GM04503 (cell line): Measurements from ENCODE around the gene TCAP.
"Not testable (repeated sequence)": the region's sequence is repeated elsewhere in the genome, so short reads cannot be mapped to it uniquely, and the experiment has no call there.

Experiments
- DNase-seq: peaks from one replicate; pipeline ENCODE4 v3.0.0-alpha.2; 2012; ENCODE audit warnings: low read depth

Gene TCAP

GRCh38 chr17:39684369-39685192 lies 19.4 kb downstream of the TCAP start:
- no peak for DNase-seq

DNA sequence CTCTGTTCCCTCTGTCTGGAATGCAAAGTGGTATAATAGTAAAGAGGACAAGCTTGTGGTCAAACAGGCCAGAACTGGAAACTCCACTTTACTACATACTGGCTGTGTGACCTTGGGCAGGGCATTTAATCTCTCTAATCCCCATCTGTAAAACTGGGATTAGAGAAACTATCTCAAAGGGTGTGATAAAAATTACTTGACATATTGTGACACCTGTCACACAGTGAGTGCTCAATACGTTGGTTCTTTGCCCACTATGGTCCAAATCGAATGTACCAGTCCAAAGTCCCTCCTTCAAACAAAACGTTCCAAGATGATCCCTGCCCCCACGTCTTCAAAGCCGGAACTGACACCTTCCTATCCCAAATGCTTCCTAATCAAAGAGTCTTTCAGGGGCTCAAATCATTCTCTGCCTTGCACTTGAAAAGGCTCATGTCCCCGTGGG lies 22.0 kb downstream of the TCAP start:
- no peak for DNase-seq

GRCh38 chr17:39687546-39688474 lies 22.7 kb downstream of the TCAP start, which contains the start of gene PGAP3:
Gene PGAP3 (minus strand): TSS chr17:39688057. CDS start chr17:39688014, 43 bp downstream.
- peak; percentile 55 for DNase-seq

DNA sequence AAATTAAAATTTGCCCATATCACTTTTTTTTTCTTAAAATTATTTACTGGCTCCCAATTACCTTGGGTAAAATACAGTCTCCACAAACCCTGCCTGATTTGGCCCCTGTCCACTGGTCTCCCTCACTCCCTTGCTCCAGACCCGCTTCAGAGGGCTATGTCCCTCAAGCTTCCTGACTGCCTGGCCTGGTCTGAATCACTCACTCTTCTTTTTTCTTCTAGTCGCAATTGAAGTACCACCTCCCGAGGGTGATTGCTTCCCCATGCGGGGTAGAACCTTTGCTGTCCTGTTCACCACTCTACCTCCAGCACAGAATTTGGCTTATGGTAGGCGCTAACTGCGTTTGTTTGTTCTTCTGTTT lies 23.3 kb downstream of the TCAP start:
- no peak for DNase-seq

- no peak for DNase-seq
Measured at GRCh38 chr17:39688945-39689344, 23.8 kb downstream of the TCAP start.

DNA sequence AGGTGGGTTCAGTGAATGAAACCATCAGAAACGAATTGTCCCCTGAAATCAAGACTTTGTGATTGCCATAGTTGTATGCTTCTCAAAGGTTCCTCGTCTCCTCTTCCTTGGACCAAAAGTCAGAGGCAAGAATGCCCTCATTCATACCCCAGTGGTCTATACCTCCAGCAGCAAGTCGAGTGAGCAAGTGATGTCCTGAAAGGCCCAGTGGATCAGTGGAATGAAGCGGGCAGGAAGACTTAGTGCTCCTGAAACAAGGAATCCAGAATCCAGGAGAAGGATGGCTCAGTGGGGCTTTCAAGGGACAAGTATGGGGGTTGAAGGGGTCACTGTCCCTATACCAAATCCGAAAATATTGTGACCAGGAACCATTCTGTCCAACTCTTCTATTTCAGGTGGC lies 29.4 kb downstream of the TCAP start:
- no peak for DNase-seq

DNA sequence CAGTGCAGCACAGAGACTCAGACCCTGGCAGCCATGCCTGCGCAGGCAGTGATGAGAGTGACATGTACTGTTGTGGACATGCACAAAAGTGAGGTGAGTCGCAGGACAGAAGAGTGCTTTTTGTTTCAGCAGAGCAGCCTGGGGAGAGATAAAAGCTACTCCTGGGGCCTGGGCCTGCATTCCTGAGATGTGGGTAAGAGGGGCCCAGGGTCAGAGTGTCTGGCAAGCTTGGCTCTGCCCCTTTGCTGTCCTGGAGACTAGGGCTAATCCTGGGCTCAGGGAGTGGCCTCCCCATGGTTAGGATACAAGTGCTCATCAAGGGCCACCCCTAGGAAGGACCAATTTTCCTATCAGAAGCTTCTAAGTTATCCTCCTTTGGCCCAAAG lies 29.9 kb downstream of the TCAP start:
- DNase-seq: no peak

DNA sequence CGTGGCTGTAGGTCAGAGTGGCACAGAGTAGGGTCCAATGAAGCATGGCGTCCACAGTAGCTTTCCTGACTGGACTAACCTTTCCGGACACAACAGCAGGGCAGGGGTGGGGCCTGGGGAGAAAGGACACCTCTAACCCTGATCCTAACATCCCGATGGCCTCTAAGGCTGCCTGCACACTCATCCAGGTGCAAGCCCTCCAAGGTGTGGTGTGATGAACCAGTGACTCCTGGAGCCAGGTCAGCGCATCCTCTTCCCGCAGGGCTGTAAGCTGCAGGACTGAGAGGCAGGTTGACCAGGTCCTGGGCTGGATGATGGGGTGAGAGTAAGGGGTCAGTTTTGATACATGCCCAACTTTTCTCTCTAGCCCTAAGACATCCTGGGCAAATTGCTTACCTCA lies 31.6 kb downstream of the TCAP start:
- DNase-seq: no peak

GRCh38 chr17:39697961-39698360 lies 32.8 kb downstream of the TCAP start:
- DNase-seq: no peak

DNA sequence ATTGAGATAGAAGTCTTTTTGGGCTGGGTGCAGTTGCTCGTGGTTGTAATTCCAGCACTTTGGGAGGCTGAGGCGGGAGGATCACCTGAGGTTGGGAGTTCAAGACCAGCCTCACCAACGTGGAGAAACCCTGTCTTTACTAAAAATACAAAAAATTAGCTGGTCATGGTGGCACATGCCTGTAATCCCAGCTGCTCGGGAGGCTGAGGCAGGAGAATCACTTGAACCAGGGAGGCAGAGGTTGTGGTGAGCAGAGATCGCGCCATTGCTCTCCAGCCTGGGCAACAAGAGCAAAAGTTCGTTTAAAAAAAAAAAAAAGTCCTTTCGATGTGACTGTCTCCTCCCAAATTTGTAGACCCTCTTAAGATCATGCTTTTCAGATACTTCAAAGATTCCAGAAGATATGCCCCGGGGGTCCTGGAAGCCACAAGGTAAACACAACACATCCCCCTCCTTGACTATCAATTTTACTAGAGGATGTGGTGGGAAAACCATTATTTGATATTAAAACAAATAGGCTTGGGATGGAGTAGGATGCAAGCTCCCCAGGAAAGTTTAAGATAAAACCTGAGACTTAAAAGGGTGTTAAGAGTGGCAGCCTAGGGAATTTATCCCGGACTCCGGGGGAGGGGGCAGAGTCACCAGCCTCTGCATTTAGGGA lies 34.1 kb downstream of the TCAP start:
- DNase-seq: not testable (repeated sequence)

DNA sequence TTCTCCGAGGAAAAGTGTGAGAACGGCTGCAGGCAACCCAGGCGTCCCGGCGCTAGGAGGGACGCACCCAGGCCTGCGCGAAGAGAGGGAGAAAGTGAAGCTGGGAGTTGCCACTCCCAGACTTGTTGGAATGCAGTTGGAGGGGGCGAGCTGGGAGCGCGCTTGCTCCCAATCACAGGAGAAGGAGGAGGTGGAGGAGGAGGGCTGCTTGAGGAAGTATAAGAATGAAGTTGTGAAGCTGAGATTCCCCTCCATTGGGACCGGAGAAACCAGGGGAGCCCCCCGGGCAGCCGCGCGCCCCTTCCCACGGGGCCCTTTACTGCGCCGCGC lies 34.6 kb downstream of the TCAP start, which contains the start of gene ERBB2:
ERBB2 (plus strand) TSS at position 247 of the 330 bp plus-strand sequence. CDS start 175 bp downstream, outside the sequence.
- peak; percentile 49 for DNase-seq

- DNase-seq: no peak
Measured at GRCh38 chr17:39700148-39700987, 35.2 kb downstream of the TCAP start.

DNA sequence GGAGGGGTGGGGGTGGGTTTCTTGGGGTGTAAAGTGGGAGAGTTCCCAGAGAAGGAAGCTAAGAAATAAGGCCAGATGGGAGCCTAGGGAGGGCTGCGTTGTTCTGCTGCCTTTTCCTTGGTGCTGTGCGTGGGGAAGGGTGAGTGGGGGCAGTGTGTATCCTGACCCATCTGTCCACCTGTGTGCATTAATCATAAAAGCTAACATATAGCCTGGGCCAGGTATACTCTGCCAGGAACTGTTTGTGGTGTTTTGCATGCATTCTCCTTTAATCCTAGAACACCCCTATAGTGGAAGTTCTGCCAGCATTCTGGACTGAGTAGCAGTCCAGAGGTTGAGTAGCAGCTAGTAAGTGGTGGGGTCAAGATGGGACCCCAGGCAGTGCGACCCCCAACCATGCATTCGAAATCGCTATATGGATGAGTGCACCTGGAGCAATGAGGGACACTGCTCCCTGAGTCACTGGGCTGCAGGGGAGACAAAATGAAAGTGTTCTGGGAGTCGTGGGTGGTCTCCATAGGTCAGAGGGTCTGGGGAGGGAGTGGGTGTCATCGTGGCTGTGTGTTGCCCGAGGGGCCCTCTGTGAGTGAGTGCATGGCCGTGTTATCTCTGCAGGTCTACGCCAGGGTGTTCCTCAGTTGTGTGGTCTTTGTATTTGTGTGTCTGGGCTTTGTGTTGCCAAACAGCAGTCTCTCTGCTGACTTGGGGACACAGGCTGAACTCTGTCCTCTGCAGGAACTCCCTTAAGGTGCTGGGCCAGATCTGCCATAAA lies 36.0 kb downstream of the TCAP start:
- DNase-seq: no peak

- no peak for DNase-seq
Measured at GRCh38 chr17:39701784-39702422, 36.8 kb downstream of the TCAP start.

- no peak for DNase-seq
Measured at GRCh38 chr17:39702901-39703893, 38.0 kb downstream of the TCAP start.

DNA sequence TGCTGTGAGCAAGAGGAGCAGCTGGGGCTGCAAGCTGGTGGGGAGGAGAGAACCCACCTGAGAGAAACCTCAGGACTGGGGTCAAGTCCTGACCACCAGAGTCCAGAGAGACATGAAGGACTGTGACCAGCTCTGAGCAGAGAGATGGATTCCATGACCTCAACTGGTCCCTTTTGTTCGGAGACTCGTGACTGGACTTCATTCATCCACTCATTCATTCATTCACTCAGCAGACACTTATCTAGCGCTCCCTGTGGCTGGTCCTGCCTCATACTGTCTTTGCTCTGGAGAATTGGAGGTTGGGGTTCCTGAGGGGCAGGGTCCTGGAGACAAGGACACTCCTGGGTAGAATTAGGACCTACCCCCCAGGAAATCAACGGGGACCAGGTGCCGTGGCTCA lies 38.8 kb downstream of the TCAP start:
- no peak for DNase-seq

- no peak for DNase-seq
Measured at GRCh38 chr17:39704821-39705551, 39.8 kb downstream of the TCAP start.

- no peak for DNase-seq
Measured at GRCh38 chr17:39705786-39706348, 40.7 kb downstream of the TCAP start.
